GM12891 (cell line): ENCODE measurements around the gene ADGRB2.

ENCODE experiments used
- DNase-seq: peaks from one replicate; pipeline ENCODE4 v3.0.0; 2011; ENCODE audit warnings: low spot score; ENCODE audit not compliant: insufficient read length
- FAIRE-seq: peaks from 2 replicates; lab custom pipeline; 2011; peaks lifted over from hg19 to GRCh38; lab: Jason Lieb, UNC
- PAX5 ChIP-seq: IDR thresholded peaks from 2 replicates; pipeline ENCODE4 v1.6.1; 2011; ENCODE audit warnings: low read length, moderate library complexity, mild to moderate bottlenecking; ENCODE audit not compliant: insufficient read depth, severe bottlenecking
- POLR2A ChIP-seq: IDR thresholded peaks from 2 replicates; pipeline ENCODE4 v1.6.1; 2011; ENCODE audit warnings: low read depth, low read length, control low read depth
- POLR2AphosphoS5 ChIP-seq: IDR thresholded peaks from 2 replicates; pipeline ENCODE4 v1.6.1; 2011; ENCODE audit warnings: low read depth, low read length, control low read depth
- POU2F2 ChIP-seq: IDR thresholded peaks from 2 replicates; pipeline ENCODE4 v1.6.1; 2011; ENCODE audit warnings: low read depth, mild to moderate bottlenecking, control low read depth, low read length, moderate library complexity
- SPI1 ChIP-seq: IDR thresholded peaks from 2 replicates; pipeline ENCODE4 v1.6.1; 2011; ENCODE audit warnings: low read depth, low read length, control low read depth
- TAF1 ChIP-seq: IDR thresholded peaks from 2 replicates; pipeline ENCODE4 v1.6.1; 2011; ENCODE audit warnings: low read depth, low read length, control low read depth

Gene ADGRB2

GRCh38 chr1:31694964-31695313 lies 69.2 kb downstream of the ADGRB2 start:
- TF ChIP-seq POLR2AphosphoS5 (no peak), PAX5 (no peak), POLR2A (no peak), TAF1 (no peak), POU2F2 (no peak), SPI1 (no peak)
- DNase-seq = no peak
- no peak for FAIRE-seq

GRCh38 chr1:31694069-31694963 lies 69.8 kb downstream of the ADGRB2 start:
- FAIRE-seq = no peak
- TF ChIP-seq SPI1 (no peak), TAF1 (no peak), PAX5 (no peak), POLR2AphosphoS5 (no peak), POU2F2 (no peak), POLR2A (no peak)
- no peak for DNase-seq

GRCh38 chr1:31693231-31693630 lies 70.9 kb downstream of the ADGRB2 start:
- FAIRE-seq = no peak
- no peak for DNase-seq
- no peak for TF ChIP-seq PAX5
- TF ChIP-seq POLR2AphosphoS5 = no peak
- TF ChIP-seq SPI1 = no peak
- TF ChIP-seq POLR2A = no peak
- no peak for TF ChIP-seq POU2F2
- no peak for TF ChIP-seq TAF1

GRCh38 chr1:31691951-31692350 lies 72.2 kb downstream of the ADGRB2 start:
- no peak for TF ChIP-seq TAF1
- TF ChIP-seq POLR2AphosphoS5 = no peak
- no peak for TF ChIP-seq POU2F2
- TF ChIP-seq POLR2A = no peak
- no peak for TF ChIP-seq SPI1
- no peak for TF ChIP-seq PAX5
- no peak for FAIRE-seq
- no peak for DNase-seq

GRCh38 chr1:31691446-31691845 lies 72.7 kb downstream of the ADGRB2 start:
- FAIRE-seq = no peak
- DNase-seq = no peak
- no peak for TF ChIP-seq SPI1
- TF ChIP-seq POLR2A = no peak
- no peak for TF ChIP-seq POLR2AphosphoS5

GRCh38 chr1:31690921-31691320 lies 73.2 kb downstream of the ADGRB2 start:
- no peak for TF ChIP-seq PAX5
- no peak for TF ChIP-seq SPI1
- no peak for TF ChIP-seq POLR2A
- TF ChIP-seq POU2F2 = no peak
- TF ChIP-seq TAF1 = no peak
- no peak for TF ChIP-seq POLR2AphosphoS5
- no peak for DNase-seq

GRCh38 chr1:31689854-31690253 lies 74.3 kb downstream of the ADGRB2 start:
- DNase-seq = no peak
- no peak for FAIRE-seq

More at GRCh38 chr1:31690921-31691320, 73.2 kb downstream of the ADGRB2 start:
- FAIRE-seq = no peak

GRCh38 chr1:31689379-31689778 lies 74.8 kb downstream of the ADGRB2 start:
- DNase-seq = no peak
- FAIRE-seq = no peak
- TF ChIP-seq SPI1 (no peak), PAX5 (no peak), POU2F2 (no peak), POLR2A (no peak), TAF1 (no peak), POLR2AphosphoS5 (no peak)

More at GRCh38 chr1:31689854-31690253, 74.3 kb downstream of the ADGRB2 start:
- TF ChIP-seq POU2F2 (no peak), TAF1 (no peak), PAX5 (no peak), POLR2AphosphoS5 (no peak), SPI1 (no peak)

- no peak for DNase-seq
- TF ChIP-seq POU2F2 = no peak
- no peak for TF ChIP-seq PAX5
- no peak for TF ChIP-seq POLR2AphosphoS5
- TF ChIP-seq TAF1 = no peak
- TF ChIP-seq SPI1 = no peak
- TF ChIP-seq POLR2A = no peak
- no peak for FAIRE-seq
Observed at GRCh38 chr1:31688233-31688918, 75.8 kb downstream of the ADGRB2 start.

GRCh38 chr1:31687601-31688000 lies 76.5 kb downstream of the ADGRB2 start:
- TF ChIP-seq TAF1 = no peak
- TF ChIP-seq POLR2A = no peak
- no peak for TF ChIP-seq POLR2AphosphoS5
- TF ChIP-seq SPI1 = no peak
- no peak for TF ChIP-seq PAX5
- TF ChIP-seq POU2F2 = no peak
- no peak for DNase-seq
- peak; percentile 45 for FAIRE-seq
